ENCODE measurements around the gene FAM120C. TPM values are rescaled to one million over a fixed set of nuclear protein-coding genes. Genes with fewer than 3 reads are reported as not detected.

Gene FAM120C
- polyA plus RNA-seq, 4 donors: 8.2 to 12.9 (median 10.0) TPM

DNA sequence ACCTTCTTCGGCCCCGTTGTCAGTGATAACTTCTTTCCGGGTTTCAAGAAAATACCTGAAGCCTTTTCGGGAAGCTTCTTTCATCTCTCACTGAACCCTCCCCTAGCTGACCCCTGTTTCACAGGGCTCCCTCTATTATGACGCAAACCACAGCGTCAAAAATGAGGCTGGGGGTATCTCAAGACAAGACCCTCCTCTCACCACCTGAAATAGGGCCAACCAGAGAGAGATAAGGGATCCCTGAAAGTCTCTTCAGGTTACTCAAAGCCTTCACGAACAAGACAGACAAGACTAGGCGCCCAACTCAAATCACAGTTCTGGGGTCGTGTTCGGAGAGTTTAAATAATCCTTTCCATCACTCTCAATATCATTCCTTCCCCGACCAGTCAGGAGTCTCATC is 140.0 kb downstream of the FAM120C start:
- DNase-seq (ENCODE audit: low read depth in 4 of 4, low spot score in 3 of 4): no peak

GRCh38 chrX:54042609-54043021 is 140.4 kb downstream of the FAM120C start:
- DNase-seq (ENCODE audit: low read depth in 4 of 4, low spot score in 3 of 4): no peak

DNA sequence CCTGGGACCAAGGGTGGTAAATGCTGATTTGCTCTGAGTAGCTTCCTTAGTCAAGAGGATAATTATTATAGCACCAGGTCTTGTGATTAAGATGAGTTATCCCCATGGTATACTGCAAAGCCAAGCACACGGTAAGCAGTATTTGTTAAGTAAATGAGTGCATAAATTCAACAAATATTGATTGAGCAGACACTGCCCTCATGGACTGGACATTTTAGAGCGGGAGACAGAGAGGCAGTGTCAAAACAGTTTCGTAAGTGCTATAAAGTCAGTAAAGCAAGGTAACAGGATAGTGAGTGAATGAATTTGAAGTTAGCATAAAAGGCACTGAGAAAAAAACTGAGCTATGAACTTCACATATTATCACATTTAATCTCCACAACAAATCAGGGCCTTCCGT is 152.7 kb downstream of the FAM120C start:
- no peak for DNase-seq (ENCODE audit: low read depth in 4 of 4, low spot score in 3 of 4)

- no peak for DNase-seq (ENCODE audit: low read depth in 4 of 4, low spot score in 3 of 4)
Observed at GRCh38 chrX:54029529-54030143, 153.4 kb downstream of the FAM120C start.

DNA sequence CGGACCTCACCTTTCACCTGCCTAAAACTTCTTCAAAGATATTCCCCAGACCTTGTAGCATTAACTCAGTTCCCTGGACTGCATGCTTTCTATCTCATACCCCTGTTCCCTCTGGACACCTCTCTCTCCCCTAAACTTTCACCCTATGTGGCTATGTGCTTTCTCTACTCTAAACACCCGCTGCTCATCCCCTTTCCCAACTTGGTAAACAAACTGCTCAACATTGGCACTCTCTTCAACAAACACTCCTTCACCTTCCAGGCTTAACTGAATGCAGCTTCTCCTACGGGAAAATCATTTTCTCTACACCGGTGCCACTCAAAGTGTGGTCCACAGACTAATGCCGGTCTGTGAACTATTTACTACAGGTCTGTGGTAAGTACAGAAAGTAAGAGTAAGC is 158.7 kb downstream of the FAM120C start:
- no peak for DNase-seq (ENCODE audit: low read depth in 4 of 4, low spot score in 3 of 4)

Other genes starting within 250 kb of the FAM120C start
- gene PHF8, start 138.8 kb downstream of the FAM120C start, polyA plus RNA-seq (ENCODE audit: insufficient read length in 4 of 4): 10 to 100 TPM; 22.5 to 32.8 (median 30.5) TPM
- gene WNK3, start 174.8 kb upstream of the FAM120C start, polyA plus RNA-seq (ENCODE audit: insufficient read length in 4 of 4): 1 to 10 TPM; 2.7 to 5.4 (median 5.1) TPM

Measured in left renal pelvis (tissue), 4 donors.